ENCODE measurements around the gene LRP11.
"Not testable (repeated sequence)": the region's sequence is repeated elsewhere in the genome, so short reads cannot be mapped to it uniquely, and the experiment has no call there.

Gene LRP11

GRCh38 chr6:149897855-149898744 is 33.9 kb upstream of the LRP11 start, which contains the start of gene RAET1E:
TSS of gene RAET1E (minus strand) at chr6:149898113. CDS start at chr6:149890901, 7,212 bp downstream.
- no peak for DNase-seq (ENCODE audit: low read depth in 2 of 2)

DNA sequence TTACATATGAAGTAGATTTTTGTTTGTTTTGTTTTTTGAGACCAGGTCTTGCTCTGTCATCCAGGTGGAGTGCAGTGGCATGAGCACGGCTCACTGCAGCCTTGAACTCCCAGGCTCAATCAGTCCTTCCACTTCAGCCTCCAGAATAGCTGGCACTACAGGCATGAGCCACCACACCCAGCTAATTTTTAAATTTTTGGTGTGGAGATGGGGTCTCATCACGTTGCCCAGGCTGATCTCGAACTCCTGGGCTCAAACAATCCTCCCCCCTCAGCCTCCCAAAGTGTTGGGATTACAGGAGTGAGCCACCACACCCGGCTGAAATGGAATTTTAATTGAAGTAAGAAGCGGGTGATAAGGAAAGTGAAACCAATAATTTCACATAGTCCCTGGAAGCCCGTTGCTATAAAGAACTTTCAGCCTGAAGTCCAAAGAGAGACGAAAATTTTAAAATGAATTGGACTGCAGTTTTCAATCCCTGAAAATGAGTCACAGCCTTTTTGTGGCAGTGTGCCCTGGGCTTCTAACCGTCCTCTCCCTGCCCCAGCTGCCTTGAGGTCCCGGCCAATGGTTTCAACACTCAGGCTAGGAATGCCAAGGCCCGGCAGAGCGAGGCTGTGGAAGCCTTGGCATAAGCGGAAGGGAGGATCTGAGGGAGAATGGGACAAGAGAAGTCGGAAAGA is 33.0 kb upstream of the LRP11 start:
- DNase-seq (ENCODE audit: low read depth in 2 of 2): no peak

- no peak for DNase-seq (ENCODE audit: low read depth in 2 of 2)
These were observed 32.3 kb upstream of the LRP11 start for GRCh38 chr6:149896491-149896890.

- peak in 1 of 2 donors; percentile 5 for DNase-seq (ENCODE audit: low read depth in 2 of 2)
These were observed 31.7 kb upstream of the LRP11 start for GRCh38 chr6:149895833-149896271.

GRCh38 chr6:149895048-149895590 is 31.0 kb upstream of the LRP11 start:
- no peak for DNase-seq (ENCODE audit: low read depth in 2 of 2)

- not testable (repeated sequence) for DNase-seq (ENCODE audit: low read depth in 2 of 2)
These were observed 27.7 kb upstream of the LRP11 start for GRCh38 chr6:149891864-149892263.

DNA sequence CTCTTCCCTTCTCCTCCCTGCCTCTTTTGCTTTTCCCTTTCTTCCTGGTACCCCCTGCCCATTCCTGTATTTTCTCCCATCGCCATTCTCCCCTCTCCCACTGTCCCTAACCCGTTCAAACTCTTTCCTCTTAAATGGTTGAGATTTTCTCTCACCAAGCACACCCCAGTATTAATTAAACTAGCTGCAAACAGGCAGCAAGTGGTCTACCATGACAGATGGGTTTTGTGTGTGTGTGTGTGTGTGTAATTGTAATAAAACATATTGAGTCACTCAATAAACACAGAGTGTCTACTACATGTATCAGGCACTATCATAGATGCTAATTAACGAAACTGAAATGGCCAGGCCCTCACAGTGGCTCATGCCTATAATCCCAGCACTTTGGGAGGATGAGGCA is 27.1 kb upstream of the LRP11 start:
- DNase-seq (ENCODE audit: low read depth in 2 of 2): no peak

DNA sequence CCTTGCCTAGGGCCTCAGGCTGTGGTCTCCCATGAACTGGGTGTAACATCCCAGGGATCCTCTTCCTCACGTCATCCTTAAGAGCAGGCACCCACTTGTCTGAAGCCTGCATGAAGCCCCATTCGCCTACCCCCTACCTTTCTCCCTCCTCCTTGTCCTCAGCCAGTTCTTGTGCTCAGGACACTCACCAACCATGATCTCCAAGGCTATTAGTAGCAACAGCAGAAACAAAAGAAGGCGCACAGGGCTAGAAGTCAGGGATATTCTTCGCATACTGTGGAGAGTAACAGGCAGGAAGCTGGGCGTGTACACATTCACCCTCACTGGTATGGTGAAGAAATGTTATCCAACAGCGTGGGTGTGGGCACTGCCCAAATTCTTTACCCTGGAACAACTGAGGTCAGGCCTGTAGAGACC is 26.5 kb upstream of the LRP11 start:
- no peak for DNase-seq (ENCODE audit: low read depth in 2 of 2)

- DNase-seq (ENCODE audit: low read depth in 2 of 2): no peak
These were observed 25.2 kb upstream of the LRP11 start for GRCh38 chr6:149889326-149889725.

DNA sequence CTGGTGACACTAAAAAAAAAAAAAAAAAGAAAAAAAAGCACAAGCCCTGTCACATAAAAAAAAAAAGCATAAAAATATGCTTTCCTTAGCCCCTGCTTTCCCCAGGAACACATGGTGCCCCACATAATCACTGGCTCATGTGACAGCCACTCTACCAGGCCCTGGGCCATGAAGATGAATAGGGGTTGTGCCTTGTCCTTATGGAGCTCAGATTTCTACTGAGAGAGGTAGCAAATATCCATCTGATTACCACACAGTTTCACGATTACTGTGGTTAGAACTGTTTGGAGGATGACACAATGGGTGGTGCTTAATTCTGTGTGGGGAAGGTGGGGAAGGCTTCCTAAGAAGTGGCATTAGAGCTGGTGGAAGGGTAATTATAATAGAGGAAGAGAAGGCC is 24.5 kb upstream of the LRP11 start:
- DNase-seq (ENCODE audit: low read depth in 2 of 2): no peak

- DNase-seq (ENCODE audit: low read depth in 2 of 2): no peak
These were observed 23.9 kb upstream of the LRP11 start for GRCh38 chr6:149888093-149888492.

DNA sequence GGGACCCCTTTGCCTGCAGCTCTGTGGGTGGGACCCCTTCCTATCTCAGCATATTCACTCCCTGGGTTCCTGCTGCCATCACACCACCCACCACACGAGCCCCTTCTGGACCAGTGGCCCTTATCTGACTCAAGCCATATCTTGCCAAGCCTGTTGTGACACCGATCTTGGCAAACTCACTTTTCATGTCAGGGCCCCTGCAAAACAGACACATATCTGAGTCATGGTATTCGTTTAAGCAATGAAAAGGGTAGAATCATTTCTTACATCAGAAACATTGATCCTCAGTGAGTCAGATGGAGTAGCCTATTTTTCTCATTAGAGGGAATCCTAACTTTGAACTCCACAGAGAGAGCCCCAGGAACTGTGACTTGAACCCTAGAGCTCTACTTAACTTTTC is 23.2 kb upstream of the LRP11 start:
- DNase-seq (ENCODE audit: low read depth in 2 of 2): no peak

DNA sequence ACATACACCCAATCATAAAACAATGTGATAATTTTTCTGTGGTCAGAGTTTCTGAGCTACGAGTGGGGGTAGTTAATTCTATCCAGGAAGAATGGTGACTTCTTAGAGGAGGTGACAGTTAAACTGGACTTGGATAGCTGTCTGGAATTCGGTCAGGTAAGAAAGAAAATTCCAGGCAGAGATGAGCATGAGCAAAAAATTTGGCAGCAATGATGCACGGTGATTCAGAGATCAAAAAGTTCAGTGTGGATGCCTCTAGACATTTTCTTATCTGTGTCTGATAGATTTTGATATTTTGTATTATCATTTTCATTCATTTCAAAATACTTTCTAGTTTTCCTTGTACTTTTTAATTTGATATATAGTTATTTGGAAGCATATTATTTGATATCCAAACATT is 21.7 kb upstream of the LRP11 start:
- no peak for DNase-seq (ENCODE audit: low read depth in 2 of 2)

DNA sequence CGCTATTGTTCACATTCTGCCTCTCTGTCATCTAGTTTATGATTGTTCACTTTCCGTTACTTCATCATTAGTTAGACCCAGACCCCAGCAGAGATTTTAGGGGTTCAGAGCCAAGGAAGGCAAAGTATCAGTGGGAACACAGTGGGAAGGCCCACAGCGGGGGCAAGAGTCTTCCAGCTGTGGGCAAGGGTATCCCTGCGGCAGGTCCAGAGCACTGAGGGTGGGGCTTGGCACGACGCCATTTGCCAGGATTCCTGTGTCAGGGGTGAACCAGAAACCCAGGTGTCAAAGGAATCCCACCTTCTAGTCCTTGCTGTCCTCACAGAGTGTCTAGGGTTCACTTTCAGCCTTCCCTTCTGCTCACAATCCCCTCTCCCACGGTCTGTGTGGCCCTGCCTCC is 20.5 kb upstream of the LRP11 start:
- no peak for DNase-seq (ENCODE audit: low read depth in 2 of 2)

- DNase-seq (ENCODE audit: low read depth in 2 of 2): no peak
These were observed 20.1 kb upstream of the LRP11 start for GRCh38 chr6:149884215-149884614.

DNA sequence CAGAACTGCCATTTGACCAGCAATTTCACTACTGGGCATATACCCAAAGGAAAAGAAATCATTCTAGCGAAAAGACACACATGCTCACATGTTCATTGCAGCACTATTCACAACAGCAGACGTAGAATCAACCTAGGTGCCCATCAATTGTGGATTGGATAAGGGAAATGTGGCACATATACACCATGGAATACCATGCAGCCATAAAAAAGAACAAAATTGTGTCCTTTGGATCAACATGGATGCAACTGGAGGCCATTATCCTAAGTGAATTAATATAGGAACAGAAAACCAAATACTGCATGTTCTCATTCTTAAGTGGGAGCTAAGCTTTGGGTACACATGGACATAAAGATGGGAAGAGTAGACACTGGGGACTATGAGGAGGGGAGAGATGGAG is 17.7 kb upstream of the LRP11 start:
- no peak for DNase-seq (ENCODE audit: low read depth in 2 of 2)

DNA sequence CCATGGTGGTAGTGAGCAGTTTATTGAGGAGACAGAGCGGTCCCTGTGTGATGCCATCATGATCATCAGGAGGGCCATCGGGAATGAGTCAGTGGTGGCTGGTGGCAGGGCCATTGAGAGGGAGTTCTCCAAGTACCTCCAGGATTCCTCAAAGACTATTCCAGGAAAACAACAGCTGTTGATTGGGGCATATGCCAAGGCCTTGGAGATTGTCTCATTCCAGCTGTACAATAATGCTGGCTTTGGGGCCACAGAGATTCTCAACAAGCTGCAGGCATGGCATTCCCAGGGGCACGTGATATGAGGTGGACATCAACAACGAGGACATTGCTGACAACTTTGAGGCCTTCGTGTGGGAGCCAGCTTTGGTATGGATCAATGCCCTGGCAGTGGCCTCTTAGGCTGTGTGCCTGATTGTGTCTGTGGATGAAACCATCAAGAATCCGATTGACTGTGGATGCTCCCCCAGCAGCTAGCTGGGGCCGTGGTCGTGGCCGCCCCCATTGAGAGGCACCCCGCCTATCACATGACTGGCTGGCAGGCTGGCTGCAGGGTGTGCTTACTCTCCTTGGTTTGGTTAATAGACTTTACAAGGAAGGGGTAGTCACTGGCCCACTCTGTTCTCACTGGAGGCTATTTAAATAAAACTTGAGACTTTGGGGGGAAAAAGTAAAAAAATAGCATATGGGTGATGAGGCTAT is 17.1 kb upstream of the LRP11 start:
- DNase-seq (ENCODE audit: low read depth in 2 of 2): no peak

DNA sequence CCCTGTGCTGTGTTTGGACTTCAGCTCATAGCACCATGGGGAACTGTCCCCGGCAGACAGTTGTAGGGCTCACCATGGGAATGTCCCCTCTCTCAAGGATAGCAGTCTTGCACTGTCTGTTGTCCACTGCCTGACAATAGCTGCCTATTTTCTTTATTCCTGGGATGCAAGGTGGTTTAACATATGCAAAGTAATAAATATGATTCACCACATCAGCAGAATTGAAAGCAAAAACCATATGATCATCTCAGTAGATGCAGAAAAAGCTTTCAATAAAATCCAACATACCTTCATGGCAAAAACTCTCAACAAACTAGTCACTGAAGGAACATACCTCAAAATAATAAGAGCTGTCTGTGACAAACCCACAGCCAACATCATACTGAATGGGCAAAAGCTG is 13.5 kb upstream of the LRP11 start:
- DNase-seq (ENCODE audit: low read depth in 2 of 2): no peak

DNA sequence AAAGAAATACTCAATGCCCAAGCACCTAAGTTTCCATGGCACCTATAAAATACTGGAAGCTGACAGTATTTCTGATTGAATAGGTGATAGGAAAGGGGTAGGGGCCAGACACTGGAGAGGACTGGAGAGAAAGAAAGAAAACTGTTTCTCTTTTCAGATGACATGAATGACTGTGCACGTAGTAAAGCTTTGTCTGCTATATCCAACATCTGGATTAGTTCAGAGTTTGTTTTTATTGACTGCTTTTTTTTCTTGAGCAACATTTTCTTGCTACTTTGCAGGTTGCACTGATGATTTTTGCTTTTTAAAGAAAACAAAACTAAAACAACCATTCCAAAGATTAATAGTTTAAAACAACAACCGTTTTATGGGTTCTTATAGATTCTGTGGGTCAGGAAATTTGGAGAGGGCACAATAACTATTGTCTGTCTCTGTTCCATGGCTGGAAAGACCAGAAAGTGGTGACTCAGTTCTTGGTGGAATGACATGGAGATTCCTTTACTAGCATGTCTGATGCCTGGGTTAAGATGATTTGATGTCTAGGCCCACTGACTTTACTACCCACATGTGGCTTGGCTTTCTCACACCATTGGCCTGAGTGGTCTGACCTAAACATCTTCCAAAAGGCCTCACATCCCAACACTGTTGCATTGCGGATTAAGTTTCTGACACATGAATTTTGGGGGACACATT is 12.2 kb upstream of the LRP11 start:
- DNase-seq (ENCODE audit: low read depth in 2 of 2): no peak

DNA sequence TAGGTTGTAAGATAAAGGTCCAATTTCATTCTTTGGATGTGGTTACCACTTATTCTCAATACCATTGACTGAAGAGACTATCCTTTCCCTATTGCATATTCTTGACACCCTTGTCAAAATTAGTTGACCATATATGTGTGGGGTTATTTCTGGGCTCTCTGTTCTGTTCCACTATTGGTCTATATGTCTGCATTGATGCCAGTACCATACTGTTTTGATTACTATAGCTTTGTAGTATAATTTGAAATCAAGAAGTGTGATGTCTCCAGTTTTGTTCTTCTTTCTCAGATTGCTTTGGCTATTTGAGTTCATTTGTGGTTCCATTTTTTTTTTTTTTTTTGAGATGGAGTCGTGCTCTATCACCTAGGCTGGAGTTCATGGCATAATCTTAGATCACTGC is 8.1 kb upstream of the LRP11 start:
- no peak for DNase-seq (ENCODE audit: low read depth in 2 of 2)

GRCh38 chr6:149871182-149871581 is 7.0 kb upstream of the LRP11 start:
- no peak for DNase-seq (ENCODE audit: low read depth in 2 of 2)

Data from stimulated activated CD8-positive, alpha-beta memory T cell treated with anti-CD3 and anti-CD28 coated beads, Interleukin-15, amount 100 ng/mL, for 48 hours (primary cell).